Activated CD4-positive, alpha-beta T cell treated with anti-CD3 and anti-CD28 coated beads, Interleukin-2, amount 50 U/mL, for 24 hours (primary cell): ENCODE data around the gene FNDC3A.
"Not testable (repeated sequence)": the region's sequence is repeated elsewhere in the genome, so short reads cannot be mapped to it uniquely, and the experiment has no call there.

ENCODE experiments used
- DNase-seq, 2 donors: peaks; one replicate each; pipeline ENCODE4 v3.0.0-alpha.2; 2020; ENCODE audit warnings: low read depth in 1 of 2, low spot score in 1 of 2

FNDC3A gene

DNA sequence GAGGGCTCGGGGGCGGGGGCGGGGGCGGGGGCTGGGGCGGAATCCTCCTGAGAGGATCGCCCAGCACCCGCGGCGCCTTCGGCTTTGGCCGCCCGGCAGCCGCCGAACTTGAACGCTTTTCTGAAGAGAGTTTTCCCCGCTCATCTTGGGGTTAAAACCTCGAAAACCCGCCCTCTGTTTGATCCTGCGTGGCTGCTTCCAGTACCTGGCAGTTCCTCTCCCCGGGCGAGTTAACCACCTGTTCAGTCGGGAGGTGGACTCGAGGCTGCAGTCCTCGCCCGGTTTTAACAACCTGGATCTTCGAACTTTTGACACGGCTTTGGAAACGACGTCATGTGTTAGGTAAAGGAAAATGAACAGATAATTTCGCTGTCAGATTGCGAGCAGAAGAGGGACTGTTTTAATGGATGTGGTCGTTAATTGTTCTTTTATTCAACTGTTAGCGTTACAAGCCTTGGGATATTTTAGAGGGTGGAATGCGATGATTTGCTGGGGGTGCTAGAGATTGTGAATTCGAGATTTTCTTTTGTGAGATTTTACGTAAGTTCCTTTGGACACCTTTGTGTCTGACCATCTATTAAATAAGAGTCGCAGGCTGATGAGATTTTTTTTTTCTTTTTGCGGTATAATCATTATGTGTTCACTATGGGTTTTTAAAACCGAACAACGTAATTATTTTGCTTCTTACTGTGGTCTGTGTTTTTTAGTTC is 1.0 kb downstream of the FNDC3A start:
- DNase-seq, result peak in 1 of 2 donors; percentile 52

DNA sequence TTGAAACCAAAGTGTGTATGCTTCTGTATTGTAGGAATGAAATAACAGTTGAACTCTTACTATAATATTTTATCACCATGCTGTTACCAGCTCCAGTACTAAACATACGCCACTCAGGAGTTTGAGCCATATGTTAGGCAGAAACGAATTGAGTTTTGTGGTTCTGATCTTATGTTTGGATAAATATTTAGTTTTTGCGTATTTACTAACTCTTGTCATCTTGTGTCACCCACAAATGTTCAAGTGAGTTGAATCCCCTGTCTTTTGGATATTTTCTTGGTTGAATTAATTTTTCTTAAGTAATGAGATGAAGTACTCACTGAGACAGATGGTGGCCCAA is 1.5 kb downstream of the FNDC3A start:
- DNase-seq, result no peak

DNA sequence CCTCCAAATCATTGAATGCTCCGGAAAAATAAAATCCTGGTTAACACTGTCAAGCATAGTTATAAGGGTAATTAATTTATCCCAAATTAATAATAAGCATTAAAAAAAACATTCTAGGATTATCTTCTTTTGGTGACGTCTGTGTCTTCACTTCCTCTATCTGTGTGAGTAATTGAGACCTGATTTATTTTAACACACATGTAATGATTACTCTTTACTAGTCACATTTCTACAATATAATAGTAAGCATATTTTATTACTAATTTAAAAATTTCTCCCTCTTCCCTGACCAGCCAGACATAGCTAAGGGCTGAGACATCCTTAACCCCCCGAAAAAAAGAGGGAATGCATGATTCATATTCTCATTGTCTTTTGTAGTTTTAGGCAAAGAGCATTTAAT is 2.3 kb downstream of the FNDC3A start:
- no peak for DNase-seq

DNA sequence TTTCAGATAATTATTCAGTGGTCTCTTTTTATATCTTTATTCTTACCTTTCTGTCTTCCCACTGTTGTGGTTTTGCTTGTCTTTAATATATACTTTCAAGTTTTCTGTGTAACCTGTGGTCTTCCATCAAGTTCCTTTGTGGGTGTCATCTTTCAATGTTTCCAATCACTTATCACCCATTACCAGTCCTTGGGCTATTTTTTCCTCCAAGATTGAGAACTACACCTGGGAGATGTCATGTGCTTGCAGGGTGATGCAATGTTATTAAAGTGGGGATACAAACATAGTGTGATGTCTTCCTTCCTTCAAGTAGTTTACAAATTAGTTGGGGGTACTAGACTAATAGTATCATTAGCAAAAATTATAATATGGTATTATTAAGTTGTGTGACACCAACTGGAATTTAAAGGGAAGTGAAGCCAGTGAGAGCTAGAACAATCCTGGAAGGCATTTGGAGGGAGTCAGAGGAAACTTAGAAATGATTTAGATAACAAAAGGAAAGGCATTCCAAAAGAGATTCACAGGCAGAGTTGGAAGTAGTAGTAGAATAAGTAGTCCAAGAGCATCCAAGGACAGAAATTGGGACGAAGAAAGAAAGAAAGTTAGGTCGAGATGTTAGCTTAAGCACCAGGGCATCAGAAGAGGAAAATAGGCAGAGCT is 3.4 kb downstream of the FNDC3A start:
- no peak for DNase-seq

DNA sequence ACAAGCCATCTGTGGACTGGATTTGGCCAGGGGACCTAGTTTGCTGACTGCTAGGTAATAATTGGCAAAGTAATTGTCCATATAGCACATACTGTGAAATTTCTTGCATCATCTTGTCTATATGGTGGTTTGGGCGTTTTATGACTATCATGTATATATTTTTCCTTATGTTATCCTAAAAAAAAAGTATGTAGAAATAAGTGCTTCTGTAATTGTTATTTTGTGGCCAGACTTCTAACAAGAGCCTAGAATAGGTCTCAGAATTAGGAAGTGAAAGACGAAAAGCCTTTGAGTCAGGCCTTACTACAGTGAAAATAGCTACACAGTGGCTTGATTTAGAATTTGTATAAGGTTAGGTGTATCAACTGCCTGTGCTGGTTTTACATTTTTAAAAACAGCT is 4.2 kb downstream of the FNDC3A start:
- DNase-seq, result no peak

DNA sequence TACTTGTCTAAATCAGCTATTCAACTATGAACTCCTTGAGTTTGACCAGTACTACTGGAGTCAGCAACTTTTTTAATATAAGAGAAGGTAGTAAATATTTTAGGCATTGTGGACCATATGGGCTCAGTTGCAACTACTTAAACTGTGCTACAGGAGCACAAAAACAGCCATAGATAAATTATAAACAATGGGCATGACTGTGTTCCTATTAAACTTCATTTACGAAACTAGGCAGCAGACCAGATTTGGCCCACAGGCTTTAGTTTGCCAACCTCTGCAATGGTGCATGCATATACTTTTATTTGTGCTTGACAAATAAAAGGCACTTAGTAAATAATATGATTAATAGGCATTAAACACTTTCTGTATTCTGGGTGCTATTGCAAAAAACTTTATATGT is 7.6 kb downstream of the FNDC3A start:
- no peak for DNase-seq

DNA sequence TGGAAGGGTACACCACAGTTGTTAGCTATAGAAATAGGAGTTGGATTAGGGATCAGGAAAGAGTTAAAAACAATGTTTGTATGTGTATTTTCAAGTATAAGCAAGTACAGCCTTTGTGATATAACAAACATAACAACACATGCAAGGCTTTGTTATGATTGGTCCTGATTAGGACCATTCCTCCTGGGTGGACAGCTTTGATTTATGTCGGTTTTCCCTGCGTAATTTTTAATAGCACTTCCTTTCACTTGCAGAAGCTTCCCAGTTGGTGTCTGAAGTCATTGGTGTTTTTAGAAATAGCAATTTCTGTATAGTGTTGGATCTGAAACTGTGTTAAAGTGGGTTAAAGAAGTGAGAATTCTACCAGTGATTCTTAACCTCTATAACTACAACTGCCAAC is 10.0 kb downstream of the FNDC3A start:
- DNase-seq, result no peak

DNA sequence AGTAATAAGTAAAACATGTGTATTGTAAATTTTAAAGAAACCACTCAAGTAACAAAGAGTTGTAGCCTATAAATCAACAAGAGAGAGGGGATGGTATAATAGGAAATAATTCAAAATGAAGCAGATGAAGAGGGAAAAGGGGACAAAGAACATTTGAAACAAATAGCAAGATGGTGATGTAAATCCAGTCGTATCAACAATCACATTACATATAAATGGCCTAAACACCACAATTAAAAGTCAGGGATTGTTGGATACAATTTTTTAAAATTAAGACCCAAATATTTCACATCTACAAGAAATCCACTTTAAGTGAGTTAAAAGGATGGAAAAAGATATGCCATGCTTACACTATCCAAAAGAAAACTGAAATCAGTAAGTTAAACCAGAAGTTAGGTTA is 15.2 kb downstream of the FNDC3A start:
- no peak for DNase-seq

DNA sequence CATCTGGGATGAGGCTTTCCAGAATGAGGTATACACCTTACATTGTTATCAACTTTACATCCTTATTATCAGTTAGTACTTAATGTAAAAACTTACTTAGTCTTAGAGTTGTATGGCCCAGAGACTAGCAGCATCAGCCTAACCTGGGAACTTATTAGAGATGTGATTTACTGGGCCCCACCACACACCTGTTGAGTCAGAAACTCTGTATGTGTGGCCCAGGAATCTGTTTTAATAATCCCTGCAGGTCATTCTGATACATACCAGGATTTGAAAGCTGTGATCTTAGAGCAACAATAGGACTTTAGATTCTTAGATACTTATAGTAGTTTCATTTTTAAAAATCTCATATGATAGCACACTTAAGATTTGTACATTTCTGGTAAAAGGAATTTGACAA is 17.4 kb downstream of the FNDC3A start:
- no peak for DNase-seq

DNA sequence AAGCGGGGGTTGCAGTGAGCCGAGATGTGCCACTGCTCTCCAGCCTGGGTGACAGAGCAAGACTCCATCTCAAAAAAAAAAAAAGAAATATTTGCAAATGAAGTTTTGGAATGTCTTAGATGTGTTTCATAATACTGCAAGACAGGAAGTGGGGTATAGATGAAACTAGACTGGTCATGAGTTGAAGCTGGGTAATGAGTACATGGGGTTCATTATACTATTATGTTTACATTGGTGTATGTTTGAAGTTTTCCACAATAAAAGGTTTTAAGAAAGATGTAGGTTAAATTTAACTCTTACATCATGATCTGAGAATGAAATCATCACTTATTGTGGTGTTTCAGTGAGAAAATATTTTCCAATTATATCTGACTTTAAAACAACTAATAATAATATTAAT is 19.0 kb downstream of the FNDC3A start:
- no peak for DNase-seq

DNA sequence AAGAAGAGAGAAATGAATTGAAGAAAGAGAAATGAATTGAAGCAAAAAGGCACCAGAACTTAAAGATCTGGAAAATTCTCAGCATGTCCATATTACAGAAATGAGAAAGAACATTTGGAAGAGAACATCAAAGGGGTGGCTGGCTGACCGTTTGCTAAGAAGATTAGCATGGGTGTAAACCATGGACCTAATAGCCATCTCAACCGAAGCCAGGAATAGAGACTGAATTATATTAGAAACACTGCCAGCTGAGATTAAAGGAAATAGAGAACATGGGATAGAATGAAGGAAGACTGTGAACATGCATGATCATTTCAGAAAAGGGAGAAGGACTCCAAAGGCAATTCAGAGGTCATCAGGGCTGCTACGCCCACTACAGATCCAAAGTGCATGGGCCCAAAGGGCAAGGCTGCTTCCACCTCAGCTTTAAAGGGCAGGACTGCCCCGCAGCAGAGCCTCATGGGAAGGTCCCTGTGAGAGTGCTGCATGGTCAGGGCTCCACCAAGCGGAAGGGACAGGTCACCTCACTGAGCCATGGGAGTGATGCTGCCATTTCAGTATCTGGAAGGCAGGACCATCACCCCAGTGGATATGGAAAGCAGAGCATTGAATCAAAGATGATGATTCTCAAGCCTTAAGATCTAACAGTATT is 23.1 kb downstream of the FNDC3A start:
- no peak for DNase-seq

DNA sequence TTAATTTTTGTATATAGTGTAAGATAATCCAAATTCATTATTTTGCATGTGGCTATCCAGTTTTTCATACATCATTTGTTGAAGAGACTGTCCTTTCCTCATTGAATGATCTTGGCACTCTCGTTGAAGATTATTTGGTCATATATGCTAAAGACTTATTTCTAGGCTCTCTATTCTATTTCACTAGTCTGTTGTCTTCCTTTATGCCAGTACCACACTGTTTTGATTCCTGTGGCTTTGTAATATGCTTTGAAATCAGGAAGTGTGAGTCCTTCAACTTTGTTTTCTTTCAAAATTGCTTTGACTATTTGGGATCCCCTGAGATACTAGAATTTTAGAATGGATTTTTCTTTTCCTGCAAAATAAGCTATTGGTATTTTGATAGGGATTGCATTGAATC is 24.5 kb downstream of the FNDC3A start:
- DNase-seq, result no peak

DNA sequence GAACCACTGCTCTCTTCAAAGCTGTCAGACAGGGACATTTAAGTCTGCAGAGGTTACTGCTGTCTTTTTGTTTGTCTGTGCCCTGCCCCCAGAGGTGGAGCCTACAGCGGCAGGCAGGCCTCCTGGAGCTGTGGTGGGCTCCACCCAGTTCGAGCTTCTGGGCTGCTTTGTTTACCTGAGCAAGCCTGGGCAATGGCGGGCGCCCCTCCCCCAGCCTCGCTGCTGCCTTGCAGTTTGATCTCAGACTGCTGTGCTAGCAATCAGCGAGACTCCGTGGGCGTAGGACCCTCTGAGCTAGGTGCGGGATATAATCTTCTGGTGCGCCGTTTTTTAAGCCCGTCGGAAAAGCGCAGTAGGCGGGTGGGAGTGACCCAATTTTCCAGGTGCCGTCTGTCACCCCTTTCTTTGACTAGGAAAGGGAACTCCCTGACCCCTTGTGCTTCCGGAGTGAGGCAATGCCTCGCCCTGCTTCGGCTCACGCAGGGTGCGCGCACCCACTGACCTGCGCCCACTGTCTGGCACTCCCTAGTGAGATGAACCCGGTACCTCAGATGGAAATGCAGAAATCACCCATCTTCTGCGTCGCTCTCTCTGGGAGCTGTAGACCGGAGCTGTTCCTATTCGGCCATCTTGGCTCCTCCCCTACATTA is 43.4 kb downstream of the FNDC3A start:
- not testable (repeated sequence) for DNase-seq

DNA sequence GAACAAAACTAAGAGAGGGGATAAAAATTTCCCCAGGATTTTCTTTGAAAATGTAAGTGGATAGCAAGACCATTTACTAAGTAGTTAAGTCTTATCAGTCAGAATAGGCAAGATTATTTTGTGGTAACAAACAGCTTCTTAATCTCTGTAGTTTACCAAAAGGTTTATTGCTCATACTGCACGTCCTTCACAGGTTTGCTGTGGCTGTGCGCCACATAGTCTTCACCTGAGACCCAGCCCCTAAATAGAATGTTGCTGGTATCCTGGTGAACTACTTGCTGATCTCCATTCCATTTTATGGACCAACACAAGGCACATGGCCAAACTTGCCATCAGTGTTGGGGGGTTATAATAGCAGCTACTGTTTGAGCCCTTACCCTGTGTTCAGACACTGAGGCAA is 44.6 kb downstream of the FNDC3A start:
- DNase-seq, result no peak

DNA sequence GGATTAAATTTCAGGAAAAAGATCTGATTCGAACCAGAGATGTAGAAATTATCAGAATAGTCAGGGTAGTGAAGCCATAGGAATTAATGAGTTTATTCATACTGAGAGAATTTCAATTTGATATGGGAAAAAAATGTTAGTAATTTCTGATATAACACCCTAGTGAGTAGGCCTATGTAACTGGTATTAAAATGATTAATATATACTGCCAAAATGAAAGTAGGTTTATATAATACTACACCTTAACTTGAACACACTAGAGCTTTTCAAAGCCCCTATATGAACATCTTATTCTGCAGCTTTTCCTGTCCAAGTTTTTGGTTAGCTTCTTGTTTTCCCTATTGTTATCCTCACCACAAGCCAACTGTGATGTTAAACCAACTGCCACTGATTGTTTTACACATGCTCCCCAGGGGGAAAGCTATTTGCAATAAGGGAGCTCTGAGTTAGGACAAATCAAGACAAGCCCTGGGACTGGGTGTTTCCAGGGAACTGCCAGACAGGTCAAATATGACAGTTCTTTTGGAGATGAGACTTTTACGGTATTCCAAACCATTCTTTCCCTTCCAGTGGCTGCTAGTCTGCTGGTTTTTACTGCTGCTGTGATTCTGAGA is 45.3 kb downstream of the FNDC3A start:
- no peak for DNase-seq

DNA sequence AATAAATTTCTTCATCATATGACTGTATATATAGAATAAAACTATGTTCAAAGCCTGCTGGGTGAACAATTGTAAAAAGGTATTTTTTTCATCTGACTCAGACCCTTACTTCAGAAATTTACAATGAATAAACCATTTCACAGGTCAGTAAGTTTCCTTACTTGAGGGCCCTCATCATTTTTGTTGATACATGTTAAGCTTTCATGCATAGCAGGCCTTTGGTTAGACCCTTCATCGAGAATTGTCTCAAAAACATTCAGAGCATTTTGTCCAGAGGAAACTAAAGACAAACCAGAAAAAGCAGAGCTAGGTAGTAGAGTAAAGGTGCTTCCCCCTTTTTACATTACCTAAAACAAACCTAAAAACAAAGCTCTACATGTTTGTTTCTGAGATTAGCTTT is 46.2 kb downstream of the FNDC3A start:
- no peak for DNase-seq

DNA sequence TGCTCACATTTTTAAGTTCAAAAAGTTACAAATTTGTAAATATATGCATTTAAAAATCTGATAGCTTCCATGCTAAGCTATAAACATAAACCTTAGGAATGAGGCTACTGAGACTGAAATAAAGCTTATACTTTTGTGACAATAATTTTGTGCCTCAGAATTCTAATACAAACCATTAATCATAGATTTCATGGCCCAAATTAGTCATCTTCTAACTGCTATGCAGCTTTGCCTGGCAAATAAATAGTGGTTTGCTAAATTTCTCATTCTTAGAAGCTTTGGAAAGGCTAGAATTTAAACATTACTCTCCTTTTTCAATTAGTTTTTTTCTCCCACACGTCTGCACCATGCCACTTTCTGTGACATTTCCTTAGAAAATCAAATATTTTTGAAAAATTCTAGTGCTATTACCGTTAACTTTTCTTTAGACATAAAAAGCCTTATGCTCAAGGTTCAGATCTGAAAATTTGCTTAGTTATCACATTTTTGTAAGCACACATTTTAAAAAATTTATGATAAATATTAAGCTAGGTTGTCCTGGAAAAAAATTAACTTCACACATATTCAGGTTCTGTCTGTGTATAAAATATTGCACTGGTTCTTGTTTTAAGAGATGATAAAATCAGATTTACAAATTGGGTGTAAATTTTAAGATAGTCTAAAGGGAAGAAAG is 46.9 kb downstream of the FNDC3A start:
- no peak for DNase-seq

DNA sequence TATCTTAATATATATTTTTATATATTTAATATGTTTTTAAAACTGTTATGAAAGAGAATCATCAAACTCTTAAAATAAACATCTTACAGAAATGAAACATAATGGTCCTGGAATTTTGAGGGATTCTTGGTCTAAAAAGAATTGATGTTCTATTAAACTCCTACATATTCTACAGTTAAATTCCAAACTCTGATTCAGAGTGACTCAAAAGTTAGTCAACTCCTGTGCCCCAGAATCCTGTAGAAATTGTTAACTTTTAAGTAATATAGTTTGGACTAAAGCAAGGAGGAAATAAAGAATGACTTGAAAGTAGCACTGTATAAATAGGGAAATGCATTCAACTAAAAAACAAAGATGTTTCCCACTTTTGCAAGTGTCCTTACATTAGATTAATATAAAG is 47.7 kb downstream of the FNDC3A start:
- no peak for DNase-seq

DNA sequence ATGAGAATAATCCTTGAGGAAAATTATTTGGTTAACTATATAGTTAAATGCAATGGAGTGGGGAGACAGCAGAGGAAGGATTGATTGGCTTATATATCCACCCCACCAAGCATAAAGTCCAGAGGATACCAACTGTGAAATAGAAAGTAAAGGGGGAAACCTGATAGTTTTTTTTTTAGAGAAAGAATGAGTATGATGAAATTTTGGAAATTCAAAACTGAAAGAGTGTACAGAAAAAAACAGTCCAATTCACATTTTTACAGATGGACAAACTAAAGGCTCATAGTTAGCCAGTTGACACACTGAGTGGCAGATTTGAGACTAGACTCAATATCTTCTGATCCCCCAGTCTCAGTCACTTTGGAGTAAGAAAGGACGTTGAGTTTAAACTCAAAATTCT is 51.1 kb downstream of the FNDC3A start:
- DNase-seq, result no peak

DNA sequence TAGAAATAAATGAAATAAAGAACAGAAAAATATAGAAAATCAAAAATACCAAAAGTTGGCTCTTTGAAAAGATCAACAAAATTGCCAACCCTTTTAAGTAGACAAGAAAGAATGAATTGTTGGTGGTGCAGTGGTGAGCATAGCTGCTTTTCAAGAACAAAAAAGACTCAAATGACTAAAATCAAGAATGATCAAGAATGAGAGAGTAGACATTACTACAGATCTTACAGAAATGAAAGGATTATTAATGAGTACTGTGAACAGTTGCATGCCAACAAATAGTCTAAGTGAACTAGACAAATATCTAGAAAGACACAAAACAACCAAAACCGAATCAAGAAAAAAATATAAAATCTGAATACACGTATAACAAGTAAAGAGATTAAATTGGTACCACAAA is 53.9 kb downstream of the FNDC3A start:
- DNase-seq, result no peak

DNA sequence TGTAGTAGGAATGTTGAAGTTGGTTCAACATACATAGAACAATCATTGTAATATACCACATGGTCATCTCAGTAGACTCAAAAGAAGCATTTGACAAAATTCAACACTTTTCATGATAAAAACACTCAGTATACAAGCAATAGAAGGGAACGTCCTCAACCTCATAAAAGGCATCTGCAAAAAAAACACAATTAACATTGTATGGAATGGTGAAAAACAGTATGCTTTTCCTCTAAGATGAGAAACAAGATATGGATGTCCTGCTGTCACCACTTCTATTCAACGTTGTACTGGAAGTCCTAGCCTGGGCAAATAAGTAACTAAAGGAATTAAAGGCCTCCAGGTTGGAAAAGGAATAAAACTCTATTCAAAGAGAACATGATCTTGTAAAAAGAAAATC is 54.5 kb downstream of the FNDC3A start:
- DNase-seq, result no peak
